Activated CD4-positive, alpha-beta T cell treated with anti-CD3 and anti-CD28 coated beads, Interleukin-2, Interleukin-4, amounts not matched to agents 100 ng/mL and 50 ng/mL, durations not matched to agents 16 hours and 8 hours (primary cell): ENCODE results near the gene PSMB8.
"Not testable (repeated sequence)": the region's sequence is repeated elsewhere in the genome, so short reads cannot be mapped to it uniquely, and the experiment has no call there.

Source experiments
- DNase-seq: peaks from one replicate; pipeline ENCODE4 v3.0.0-alpha.2; 2020; ENCODE audit warnings: low spot score

The PSMB8 gene

GRCh38 chr6:32836873-32837272 lies 7.0 kb downstream of the PSMB8 start:
- DNase-seq, result no peak

- no peak for DNase-seq
Measured at GRCh38 chr6:32835167-32835893, 8.5 kb downstream of the PSMB8 start.

- DNase-seq, result no peak
Measured at GRCh38 chr6:32833664-32834063, 10.2 kb downstream of the PSMB8 start.

GRCh38 chr6:32832535-32832934 lies 11.3 kb downstream of the PSMB8 start:
- DNase-seq, result no peak

GRCh38 chr6:32830936-32831335 lies 12.9 kb downstream of the PSMB8 start:
- DNase-seq, result no peak

- no peak for DNase-seq
Measured at GRCh38 chr6:32830017-32830416, 13.8 kb downstream of the PSMB8 start.

- DNase-seq, result no peak
Measured at GRCh38 chr6:32829495-32829894, 14.4 kb downstream of the PSMB8 start.

- no peak for DNase-seq
Measured at GRCh38 chr6:32827025-32827424, 16.8 kb downstream of the PSMB8 start.

- no peak for DNase-seq
Measured at GRCh38 chr6:32825966-32826365, 17.9 kb downstream of the PSMB8 start.

GRCh38 chr6:32819729-32820128 lies 24.1 kb downstream of the PSMB8 start:
- DNase-seq, result no peak

GRCh38 chr6:32818867-32819266 lies 25.0 kb downstream of the PSMB8 start:
- DNase-seq, result no peak

- peak; percentile 37 for DNase-seq
Measured at GRCh38 chr6:32816746-32817204, 27.1 kb downstream of the PSMB8 start, which contains the start of gene HLA-DOB. TSS of gene HLA-DOB (minus strand) at chr6:32817002. CDS start at chr6:32816951, 51 bp downstream.

GRCh38 chr6:32815996-32816395 lies 27.9 kb downstream of the PSMB8 start:
- no peak for DNase-seq

GRCh38 chr6:32815115-32815514 lies 28.7 kb downstream of the PSMB8 start:
- DNase-seq, result no peak

- no peak for DNase-seq
Measured at GRCh38 chr6:32814145-32814544, 29.7 kb downstream of the PSMB8 start.

GRCh38 chr6:32809171-32809570 lies 34.7 kb downstream of the PSMB8 start:
- DNase-seq, result no peak

- no peak for DNase-seq
Measured at GRCh38 chr6:32807020-32807580, 36.7 kb downstream of the PSMB8 start.

- not testable (repeated sequence) for DNase-seq
Measured at GRCh38 chr6:32805404-32805803, 38.4 kb downstream of the PSMB8 start.

- no peak for DNase-seq
Measured at GRCh38 chr6:32803416-32803815, 40.4 kb downstream of the PSMB8 start.

- DNase-seq, result no peak
Measured at GRCh38 chr6:32799740-32800139, 44.1 kb downstream of the PSMB8 start.

GRCh38 chr6:32799168-32799567 lies 44.7 kb downstream of the PSMB8 start:
- no peak for DNase-seq

- peak; percentile 77 for DNase-seq
Measured at GRCh38 chr6:32796848-32797776, 46.7 kb downstream of the PSMB8 start.

GRCh38 chr6:32794510-32794909 lies 49.3 kb downstream of the PSMB8 start:
- DNase-seq, result no peak
